Lung (tissue), 12 donors: Measurements from ENCODE around the gene GFM1. TPM values are rescaled to one million over a fixed set of nuclear protein-coding genes. Genes with fewer than 3 reads are reported as not detected.
"Not testable (repeated sequence)": the region's sequence is repeated elsewhere in the genome, so short reads cannot be mapped to it uniquely, and the experiment has no call there.

ENCODE experiments used
- ATAC-seq: fragments of 200-7000 bp; cut with Tn5 transposase; one replicate; pipeline ENCODE4 v1.9.1; 2020; ENCODE audit warnings: moderate number of reproducible peaks; ENCODE audit not compliant: insufficient read depth, low FRiP score
- DNase-seq, 3 donors: peaks; one replicate each; pipeline ENCODE4 v3.0.0-alpha.2; 2013 to 2017
- H3K27ac ChIP-seq, 2 donors: one replicate each; pipeline ENCODE4 v1.5.1; 2013; ENCODE audit warnings: mild to moderate bottlenecking in 2 of 2, moderate library complexity in 2 of 2, control low read depth in 1 of 2, inconsistent platforms in 1 of 2, low read depth in 1 of 2, low read length in 1 of 2
- H3K27me3 ChIP-seq, 3 donors: one replicate each; pipeline ENCODE4 v1.5.1; 2013; ENCODE audit warnings: low read length in 2 of 3; ENCODE audit not compliant: control insufficient read depth in 3 of 3, insufficient read depth in 3 of 3
- H3K36me3 ChIP-seq, 4 donors: one replicate each; pipeline ENCODE4 v1.5.1; 2013; ENCODE audit warnings: low read length in 4 of 4, mild to moderate bottlenecking in 1 of 4, moderate library complexity in 1 of 4; ENCODE audit not compliant: control insufficient read depth in 4 of 4, insufficient read depth in 4 of 4
- H3K4me1 ChIP-seq, 5 donors: one replicate each; pipeline ENCODE4 v1.5.1; 2013; ENCODE audit warnings: low read length in 5 of 5, mild to moderate bottlenecking in 2 of 5, moderate library complexity in 1 of 5; ENCODE audit not compliant: control insufficient read depth in 5 of 5, insufficient read depth in 5 of 5
- H3K4me3 ChIP-seq: one replicate; pipeline ENCODE4 v1.5.1; 2013; ENCODE audit warnings: mild to moderate bottlenecking, control low read depth, moderate library complexity
- H3K9ac ChIP-seq, 2 donors: one replicate each; pipeline ENCODE4 v1.5.1; 2013; ENCODE audit warnings: low read length in 2 of 2, control low read depth in 1 of 2; ENCODE audit not compliant: insufficient read depth in 1 of 2
- H3K9me3 ChIP-seq, 4 donors: one replicate each; pipeline ENCODE4 v1.5.1; 2013; ENCODE audit warnings: low read length in 3 of 4, mild to moderate bottlenecking in 1 of 4, moderate library complexity in 1 of 4; ENCODE audit not compliant: control insufficient read depth in 4 of 4, insufficient read depth in 3 of 4
- WGBS, 2 donors: extraction: QIAGEN DNeasy Blood & Tissue Kit; methylation state at CpG; one replicate each; pipeline ENCODE4 v1.1.7; 2013; 5-methylcytosine and 5-hydroxymethylcytosine counted together
- polyA plus RNA-seq, 2 donors: library from polyadenylated mRNA; stranded (reverse); fragments of 200-250 nt; gene quantifications; one replicate each; pipeline ENCODE4 v1.2.1, GENCODE V29; 2013
- total RNA-seq, 2 donors: library from RNA; depleted of rRNA in 1 of 2; stranded (reverse); fragments of >200 nt in 1 of 2; gene quantifications; one replicate each; pipeline ENCODE4 v1.2.1, GENCODE V29; 2014 to 2021
- TF ChIP-seq, protein P1 (sequence below): IDR thresholded peaks from 2 replicates; pipeline ENCODE4 v1.5.1; 2012; ENCODE audit warnings: mild to moderate bottlenecking; ENCODE audit errors: control extremely low read depth, extremely low read depth
- donor health status: control.
- donor health status: control.
- donor health status: Bipolar disorder and iron deficiency.
- donor health status: healthy.
- donor health status: DM: yes; HTN: yes; CAD: no.

Gene GFM1
- total and polyA plus RNA-seq, 4 donors = 16.2 to 66.1 (median 31.4) TPM

DNA sequence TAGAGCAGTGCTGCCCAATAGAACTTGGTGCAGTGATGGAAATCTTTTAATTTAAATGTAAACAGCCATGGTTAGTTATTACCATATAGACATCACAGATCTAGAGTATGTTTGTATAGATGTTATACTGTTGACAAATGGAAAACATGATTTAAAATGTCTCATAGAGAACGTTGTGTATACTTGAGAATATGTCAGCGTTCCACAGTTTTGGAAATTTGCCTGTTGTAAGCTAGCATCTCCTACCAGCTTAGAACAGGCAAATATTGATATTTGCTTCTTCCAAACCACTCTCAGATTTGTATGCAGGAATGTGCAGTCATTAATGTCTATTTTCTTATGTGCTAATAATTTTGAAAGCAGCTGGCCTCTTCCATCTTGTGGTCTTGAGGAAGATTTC, 36.5 kb downstream of the GFM1 start:
- TF ChIP-seq, protein P1, sequence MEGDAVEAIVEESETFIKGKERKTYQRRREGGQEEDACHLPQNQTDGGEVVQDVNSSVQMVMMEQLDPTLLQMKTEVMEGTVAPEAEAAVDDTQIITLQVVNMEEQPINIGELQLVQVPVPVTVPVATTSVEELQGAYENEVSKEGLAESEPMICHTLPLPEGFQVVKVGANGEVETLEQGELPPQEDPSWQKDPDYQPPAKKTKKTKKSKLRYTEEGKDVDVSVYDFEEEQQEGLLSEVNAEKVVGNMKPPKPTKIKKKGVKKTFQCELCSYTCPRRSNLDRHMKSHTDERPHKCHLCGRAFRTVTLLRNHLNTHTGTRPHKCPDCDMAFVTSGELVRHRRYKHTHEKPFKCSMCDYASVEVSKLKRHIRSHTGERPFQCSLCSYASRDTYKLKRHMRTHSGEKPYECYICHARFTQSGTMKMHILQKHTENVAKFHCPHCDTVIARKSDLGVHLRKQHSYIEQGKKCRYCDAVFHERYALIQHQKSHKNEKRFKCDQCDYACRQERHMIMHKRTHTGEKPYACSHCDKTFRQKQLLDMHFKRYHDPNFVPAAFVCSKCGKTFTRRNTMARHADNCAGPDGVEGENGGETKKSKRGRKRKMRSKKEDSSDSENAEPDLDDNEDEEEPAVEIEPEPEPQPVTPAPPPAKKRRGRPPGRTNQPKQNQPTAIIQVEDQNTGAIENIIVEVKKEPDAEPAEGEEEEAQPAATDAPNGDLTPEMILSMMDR = no peak
- WGBS, 2 donors = 79 to 82% methylated on average over 2 of the region's 2 CpGs
- H3K9me3 ChIP-seq = no peaks in the 10 kb centered on the region
- ATAC-seq (no peak), DNase-seq (no peak)
- H3K4me1 ChIP-seq = peaks cover 0 to 5% (median 0%) of the 10 kb centered on the region in 5 donors
- no peak overlapping the region for H3K27ac ChIP-seq
- H3K9ac ChIP-seq = no peak overlapping the region
- H3K4me3 ChIP-seq = no peak overlapping the region
- H3K36me3 ChIP-seq = peaks cover 0 to 12% (median 9%) of the 10 kb centered on the region in 4 donors
- no peaks in the 10 kb centered on the region for H3K27me3 ChIP-seq

DNA sequence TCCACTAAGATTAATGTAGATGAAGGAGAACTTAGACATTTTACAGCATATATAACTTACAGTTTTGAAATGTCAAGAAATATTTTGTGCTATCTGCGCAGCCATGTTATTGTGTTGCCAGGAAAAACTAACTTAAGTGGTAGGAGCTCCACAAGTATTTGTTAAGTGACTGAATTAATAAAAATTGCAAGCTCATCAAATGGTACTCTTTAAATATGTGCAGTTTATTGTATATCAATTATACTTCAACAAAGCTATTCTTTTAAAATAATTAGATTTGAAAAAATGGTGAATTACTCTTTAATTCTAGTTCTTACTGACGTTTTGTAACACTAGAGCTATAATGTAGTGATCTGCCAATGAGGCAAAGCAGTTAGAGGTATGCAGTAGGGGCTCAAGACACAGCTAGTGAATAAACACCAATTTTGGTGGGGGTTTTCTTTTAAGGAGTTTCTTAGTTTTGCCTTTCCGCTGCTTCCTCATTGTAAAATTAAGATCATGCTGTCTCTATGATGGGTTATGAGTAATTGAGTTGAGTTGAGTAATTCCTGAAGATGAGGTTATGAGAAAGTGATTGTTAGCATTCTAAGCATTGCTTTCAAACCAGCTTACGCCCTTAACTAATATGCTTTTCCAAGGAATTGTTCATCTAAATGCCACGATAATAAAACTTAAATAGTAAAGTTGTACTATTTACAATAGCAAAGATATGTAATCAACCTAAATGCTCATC, 39.1 kb downstream of the GFM1 start:
- Histone ChIP-seq H3K9ac (no peak overlapping the region), H3K27me3 (no peaks in the 10 kb centered on the region), H3K4me3 (no peak overlapping the region), H3K27ac (no peak overlapping the region), H3K9me3 (no peaks in the 10 kb centered on the region), H3K4me1 (peaks cover 0 to 5% (median 0%) of the 10 kb centered on the region in 5 donors), H3K36me3 (peaks cover 0 to 18% (median 7%) of the 10 kb centered on the region in 4 donors)
- TF ChIP-seq, protein P1 = no peak
- WGBS, 2 donors = 85 to 97% methylated on average over 5 of the region's 5 CpGs
- ATAC-seq (no peak), DNase-seq (no peak)

GRCh38 chr3:158685159-158685558, 40.8 kb downstream of the GFM1 start:
- peaks cover 0 to 15% (median 4%) of the 10 kb centered on the region in 4 donors for H3K36me3 ChIP-seq
- TF ChIP-seq, protein P1 = no peak
- H3K9me3 ChIP-seq = no peaks in the 10 kb centered on the region
- H3K4me1 ChIP-seq = peaks cover 0 to 5% (median 0%) of the 10 kb centered on the region in 5 donors
- no peak overlapping the region for H3K27ac ChIP-seq
- no peak overlapping the region for H3K4me3 ChIP-seq
- H3K9ac ChIP-seq = no peak overlapping the region
- DNase-seq (no peak), ATAC-seq (no peak)
- 90 to 96% methylated on average over 2 of the region's 2 CpGs for WGBS, 2 donors
- no peaks in the 10 kb centered on the region for H3K27me3 ChIP-seq

GRCh38 chr3:158693866-158694456, 49.6 kb downstream of the GFM1 start:
- H3K36me3 ChIP-seq = peaks cover 6 to 21% (median 19%) of the 10 kb centered on the region in 4 donors
- H3K4me1 ChIP-seq, H3K27ac ChIP-seq, H3K9me3 ChIP-seq, ATAC-seq, H3K9ac ChIP-seq, H3K27me3 ChIP-seq, DNase-seq, H3K4me3 ChIP-seq: not testable (repeated sequence)
- 82 to 99% methylated on average over 3 of the region's 3 CpGs for WGBS, 2 donors
